Hepatocyte (in vitro differentiated cells): Measurements from ENCODE around the gene LMCD1.

Source experiments
- EZH2 ChIP-seq: fragments of 200-600 bp; sonication (generic); IDR thresholded peaks from 2 replicates; pipeline ENCODE4 v1.6.1; 2016; ENCODE audit warnings: antibody characterized with exemption, mild to moderate bottlenecking, borderline replicate concordance
- TF ChIP-seq, protein P1 (sequence below): fragments of 200-600 bp; sonication (generic); IDR thresholded peaks from 2 replicates; pipeline ENCODE4 v1.5.1; 2016; ENCODE audit warnings: antibody characterized with exemption, mild to moderate bottlenecking; ENCODE audit not compliant: poor library complexity

DNA sequence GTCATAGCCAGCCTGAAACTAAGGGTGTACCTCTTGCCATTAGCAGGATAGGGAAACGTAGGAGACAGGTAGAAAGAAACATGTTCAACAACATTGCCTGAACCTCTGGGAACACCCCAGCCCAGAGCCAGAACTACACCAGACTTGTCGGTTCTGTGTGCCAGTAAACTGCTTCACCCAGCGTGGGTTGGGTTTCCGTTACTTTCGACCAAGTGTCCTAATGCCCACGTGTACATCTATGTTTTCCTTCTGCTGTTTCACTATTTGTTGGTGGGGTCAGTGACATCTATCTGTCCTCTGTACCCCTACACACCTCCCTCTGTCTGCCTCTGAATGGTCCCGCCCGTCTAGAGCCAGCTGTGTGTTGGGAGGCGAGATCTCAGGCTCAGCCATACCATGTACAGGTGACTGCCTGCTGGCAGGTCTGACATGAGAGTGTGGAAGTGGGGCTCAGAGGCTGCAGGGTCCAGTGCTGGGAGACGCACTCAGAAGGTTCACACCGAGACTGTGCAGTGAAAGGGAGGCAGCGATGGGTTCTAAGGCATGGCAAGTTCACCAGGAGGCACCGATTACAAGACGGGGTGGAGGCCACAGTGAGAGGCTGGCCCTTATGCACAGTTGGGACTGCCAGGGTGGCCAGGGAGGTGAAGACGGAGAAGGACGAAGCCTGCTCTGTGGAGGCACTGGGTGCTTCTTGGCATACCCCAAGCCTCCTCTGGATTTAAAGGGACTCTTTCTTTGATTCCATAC, 106.6 kb downstream of the LMCD1 start:
- TF ChIP-seq EZH2: no peak
- TF ChIP-seq, protein P1, sequence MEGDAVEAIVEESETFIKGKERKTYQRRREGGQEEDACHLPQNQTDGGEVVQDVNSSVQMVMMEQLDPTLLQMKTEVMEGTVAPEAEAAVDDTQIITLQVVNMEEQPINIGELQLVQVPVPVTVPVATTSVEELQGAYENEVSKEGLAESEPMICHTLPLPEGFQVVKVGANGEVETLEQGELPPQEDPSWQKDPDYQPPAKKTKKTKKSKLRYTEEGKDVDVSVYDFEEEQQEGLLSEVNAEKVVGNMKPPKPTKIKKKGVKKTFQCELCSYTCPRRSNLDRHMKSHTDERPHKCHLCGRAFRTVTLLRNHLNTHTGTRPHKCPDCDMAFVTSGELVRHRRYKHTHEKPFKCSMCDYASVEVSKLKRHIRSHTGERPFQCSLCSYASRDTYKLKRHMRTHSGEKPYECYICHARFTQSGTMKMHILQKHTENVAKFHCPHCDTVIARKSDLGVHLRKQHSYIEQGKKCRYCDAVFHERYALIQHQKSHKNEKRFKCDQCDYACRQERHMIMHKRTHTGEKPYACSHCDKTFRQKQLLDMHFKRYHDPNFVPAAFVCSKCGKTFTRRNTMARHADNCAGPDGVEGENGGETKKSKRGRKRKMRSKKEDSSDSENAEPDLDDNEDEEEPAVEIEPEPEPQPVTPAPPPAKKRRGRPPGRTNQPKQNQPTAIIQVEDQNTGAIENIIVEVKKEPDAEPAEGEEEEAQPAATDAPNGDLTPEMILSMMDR: no peak
